GM18502 (cell line): ENCODE results near the gene SEMA3G.

Experiments used
- ATAC-seq: cut with Tn5 transposase; IDR thresholded peaks from one replicate; pipeline ENCODE4 v1.9.1; 2021; ENCODE audit warnings: mild to moderate bottlenecking; ENCODE audit not compliant: unreplicated experiment, poor library complexity

The SEMA3G gene

GRCh38 chr3:52399131-52399530 lies 45.8 kb downstream of the SEMA3G start:
- ATAC-seq: no peak

GRCh38 chr3:52398670-52399081 lies 46.2 kb downstream of the SEMA3G start:
- ATAC-seq: no peak

- ATAC-seq: no peak
Measured at GRCh38 chr3:52397676-52398399, 47.1 kb downstream of the SEMA3G start.

- no peak for ATAC-seq
Measured at GRCh38 chr3:52396907-52397591, 47.9 kb downstream of the SEMA3G start.

GRCh38 chr3:52396011-52396906 lies 48.6 kb downstream of the SEMA3G start:
- ATAC-seq: no peak

GRCh38 chr3:52395503-52395865 lies 49.4 kb downstream of the SEMA3G start:
- ATAC-seq: no peak

GRCh38 chr3:52394751-52395502 lies 50.0 kb downstream of the SEMA3G start:
- no peak for ATAC-seq

- ATAC-seq: no peak
Measured at GRCh38 chr3:52393959-52394670, 50.8 kb downstream of the SEMA3G start.

- no peak for ATAC-seq
Measured at GRCh38 chr3:52393131-52393807, 51.6 kb downstream of the SEMA3G start.

- no peak for ATAC-seq
Measured at GRCh38 chr3:52392216-52392930, 52.5 kb downstream of the SEMA3G start.

GRCh38 chr3:52391096-52391495 lies 53.8 kb downstream of the SEMA3G start:
- no peak for ATAC-seq

- no peak for ATAC-seq
Measured at GRCh38 chr3:52388933-52389332, 56.0 kb downstream of the SEMA3G start.

- no peak for ATAC-seq
Measured at GRCh38 chr3:52388348-52388821, 56.5 kb downstream of the SEMA3G start.

GRCh38 chr3:52387481-52387880 lies 57.4 kb downstream of the SEMA3G start:
- ATAC-seq: no peak

- ATAC-seq: no peak
Measured at GRCh38 chr3:52385157-52385556, 59.7 kb downstream of the SEMA3G start.

- no peak for ATAC-seq
Measured at GRCh38 chr3:52384019-52384761, 60.7 kb downstream of the SEMA3G start.

- no peak for ATAC-seq
Measured at GRCh38 chr3:52383446-52383845, 61.5 kb downstream of the SEMA3G start.
